ENCODE data around the gene PRDX6. TPM values are rescaled to one million over a fixed set of nuclear protein-coding genes. Genes with fewer than 3 reads are reported as not detected.

PRDX6 gene, protein sequence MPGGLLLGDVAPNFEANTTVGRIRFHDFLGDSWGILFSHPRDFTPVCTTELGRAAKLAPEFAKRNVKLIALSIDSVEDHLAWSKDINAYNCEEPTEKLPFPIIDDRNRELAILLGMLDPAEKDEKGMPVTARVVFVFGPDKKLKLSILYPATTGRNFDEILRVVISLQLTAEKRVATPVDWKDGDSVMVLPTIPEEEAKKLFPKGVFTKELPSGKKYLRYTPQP
- total RNA-seq (2021) = 270 and 276 TPM in 2 replicates
- percentile 94 among the genes with signal in this experiment for Bru-seq, nascent RNA
- percentile 94 among the genes with signal in this experiment for BruChase-seq, experiment 1, labeled RNA remaining after a 2-hour chase
- percentile 95 among the genes with signal in this experiment for BruChase-seq, experiment 2, labeled RNA remaining after a 6-hour chase
- long read RNA-seq, transcript PRDX6-201 (5 exons, 1,751 nt) = major isoform, 305 of 330 reads
- long read RNA-seq, partial matches to known transcripts = 5 of 330 reads
- long read RNA-seq, other reads (novel, unspliced or antisense) = 16 of 330 reads

- BruUV-seq (replicated peaks) = no TSS peak
- TF ChIP-seq CTCF (conservative IDR thresholded peaks at IDR 0.05; ENCODE audit: low read depth, low read length) (no peak), EZH2 (IDR thresholded peaks at IDR 0.05; ENCODE audit: borderline replicate concordance, low read depth, low read length, poor library complexity, severe bottlenecking) (no peak)
Measured at GRCh38 chr1:173477286-173478093, at the start of gene PRDX6. Gene PRDX6, plus strand, starts transcription at chr1:173477335. Its CDS starts 63 bp downstream, at chr1:173477398.

GRCh38 chr1:173429471-173430402, 47.4 kb upstream of the PRDX6 start:
- intact Hi-C loops (cut with micrococcal nuclease; ENCODE audit: unreplicated experiment) = loop anchor here (2.0 kb wide), 3 partner anchors 645 to 1315 kb away; no protein-coding TSS in a partner anchor
- peak overlapping the region; percentile 74 for H3K27ac ChIP-seq (ENCODE audit: low read depth, low read length, poor library complexity, severe bottlenecking)
- no peaks in the 10 kb centered on the region for H3K9me3 ChIP-seq (ENCODE audit: low read depth, low read length, poor library complexity, severe bottlenecking)
- H3K27me3 ChIP-seq (replicated peaks; ENCODE audit: insufficient read depth, low read depth, low read length, poor library complexity) = no peaks in the 10 kb centered on the region
- BruUV-seq (replicated peaks) = no TSS peak
- H3K4me1 ChIP-seq (ENCODE audit: insufficient read depth, low read length, poor library complexity, severe bottlenecking) = peaks cover 24% of the 10 kb centered on the region
- DNase-seq (ENCODE audit: low spot score) = peak; percentile 92
- H3K36me3 ChIP-seq (ENCODE audit: insufficient read depth, low read length, poor library complexity, severe bottlenecking) = no peaks in the 10 kb centered on the region
- POLR2A ChIA-PET (ENCODE audit: low non-redundant PET) = no interaction called here
- CTCF ChIA-PET = interaction anchor here (0.7 to 1.7 kb wide), 6 partner anchors 118 to 833 kb away, joined by 3 to 16 read pairs (median 4); partner anchors contain the start of genes CENPL and DARS2
- peak overlapping the region; percentile 26 for H3K4me3 ChIP-seq (ENCODE audit: low read depth, low read length, poor library complexity, severe bottlenecking)
- TF ChIP-seq EZH2 (IDR thresholded peaks at IDR 0.05; ENCODE audit: borderline replicate concordance, low read depth, low read length, poor library complexity, severe bottlenecking) (no peak), CTCF (conservative IDR thresholded peaks at IDR 0.05; ENCODE audit: low read depth, low read length) (peak; percentile 93)

More at GRCh38 chr1:173477286-173478093, at the start of gene PRDX6:
- CTCF ChIA-PET = no interaction called here
- intact Hi-C loops (cut with micrococcal nuclease; ENCODE audit: unreplicated experiment) = loop anchor here (2.0 kb wide), 1 partner anchor 347 kb away; the partner anchor contains the start of genes CENPL and DARS2
- Histone ChIP-seq H3K27ac (ENCODE audit: low read depth, low read length, poor library complexity, severe bottlenecking) (peak within 1 kb of the TSS; percentile 89), H3K4me1 (ENCODE audit: insufficient read depth, low read length, poor library complexity, severe bottlenecking) (peaks cover 21% of the 10 kb centered on the region), H3K27me3 (replicated peaks; ENCODE audit: insufficient read depth, low read depth, low read length, poor library complexity) (no peaks in the 10 kb centered on the region), H3K36me3 (ENCODE audit: insufficient read depth, low read length, poor library complexity, severe bottlenecking) (peaks cover 27% of the 10 kb centered on the region), H3K9me3 (ENCODE audit: low read depth, low read length, poor library complexity, severe bottlenecking) (no peaks in the 10 kb centered on the region), H3K4me3 (ENCODE audit: low read depth, low read length, poor library complexity, severe bottlenecking) (peak within 1 kb of the TSS; percentile 91)
- DNase-seq (ENCODE audit: low spot score) = peak; percentile 89
- POLR2A ChIA-PET (ENCODE audit: low non-redundant PET) = interaction anchor here (0.5 kb wide), 1 partner anchor 391 kb away, joined by 3 read pairs; the partner anchor contains the start of gene ZBTB37
